Upper lobe of left lung (tissue), 4 donors: Measurements from ENCODE around the gene ANKRD18B.
"Not testable (repeated sequence)": the region's sequence is repeated elsewhere in the genome, so short reads cannot be mapped to it uniquely, and the experiment has no call there.

Source experiments
- CTCF ChIP-seq, 6 experiments: fragments of 450-650 bp in 4 of 6; fragments of 200-600 bp in 2 of 6; sonication (generic) in 2 of 6; IDR thresholded peaks; one replicate each; pipeline ENCODE4 v1.5.1; 2016 to 2019; ENCODE audit warnings: antibody characterized with exemption in 6 of 6
- EP300 ChIP-seq, 4 donors: sonication (generic); formaldehyde crosslinking; IDR thresholded peaks; one replicate each; pipeline ENCODE4 v1.5.1; 2017; ENCODE audit warnings: antibody characterized with exemption in 4 of 4, control low read depth in 2 of 4
- POLR2A ChIP-seq, 4 donors: fragments of 450-650 bp; IDR thresholded peaks; one replicate each; pipeline ENCODE4 v1.5.1; 2016 to 2017; ENCODE audit warnings: antibody characterized with exemption in 4 of 4, mild to moderate bottlenecking in 2 of 4
- POLR2AphosphoS5 ChIP-seq, 2 donors: sonication (generic); formaldehyde crosslinking; IDR thresholded peaks; one replicate each; pipeline ENCODE4 v1.5.1; 2017; ENCODE audit warnings: antibody characterized with exemption in 2 of 2

DNA sequence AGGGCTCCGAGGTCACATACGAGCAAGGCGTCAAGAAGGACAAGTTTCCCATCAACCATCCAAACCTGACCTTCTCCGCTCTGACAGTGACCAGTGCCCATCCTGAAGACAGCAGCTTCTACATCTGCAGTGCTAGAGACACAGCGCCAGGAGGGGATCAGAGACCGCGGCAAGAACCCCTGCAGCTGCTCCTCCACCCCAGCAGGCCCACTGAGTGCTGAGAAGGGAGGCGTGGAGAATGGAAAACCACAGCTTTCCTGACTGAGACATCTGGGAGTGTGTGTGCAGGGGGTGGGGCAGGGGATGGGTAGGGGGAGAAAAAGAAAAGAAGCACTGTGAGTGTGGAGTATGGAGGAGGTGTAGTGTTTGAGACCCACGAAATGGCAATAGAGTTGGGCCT lies 94.3 kb downstream of the ANKRD18B start:
- not testable (repeated sequence) for TF ChIP-seq POLR2A, CTCF, EP300, POLR2AphosphoS5 (IDR thresholded peaks at IDR 0.05)
